Neural cell (in vitro differentiated cells): ENCODE data around the gene CLN6. TPM values are rescaled to one million over a fixed set of nuclear protein-coding genes. Genes with fewer than 3 reads are reported as not detected.

Experiments
- H2AFZ ChIP-seq: fragments of 200-600, 300-800 bp; sonication (generic), shearing (Covaris generic); 2 replicates; pipeline ENCODE4 v1.6.0; 2014; ENCODE audit warnings: low read depth, mild to moderate bottlenecking, antibody characterized with exemption, low read length, moderate library complexity
- H3F3A ChIP-seq: fragments of 200-600 bp; shearing (Covaris generic); 2 replicates; pipeline ENCODE4 v1.6.1; 2016; ENCODE audit warnings: mild to moderate bottlenecking, moderate library complexity, mixed read lengths, antibody characterized with exemption, low read length; ENCODE audit not compliant: insufficient read depth, poor library complexity, severe bottlenecking
- H3K27ac ChIP-seq: fragments of 200-600, 300-800 bp; sonication (generic), shearing (Covaris generic); 2 replicates; pipeline ENCODE4 v1.5.1; 2014; ENCODE audit warnings: mild to moderate bottlenecking, low read length, moderate library complexity
- H3K27me3 ChIP-seq: fragments of 300-800, 200-600 bp; sonication (generic), shearing (Covaris generic); 2 replicates; pipeline ENCODE4 v1.6.0; 2014; ENCODE audit warnings: mild to moderate bottlenecking, low read depth, low read length, moderate library complexity; ENCODE audit not compliant: insufficient read depth
- H3K36me3 ChIP-seq: fragments of 300-800, 200-600 bp; sonication (generic), shearing (Covaris generic); 2 replicates; pipeline ENCODE4 v1.5.1; 2014; ENCODE audit warnings: mild to moderate bottlenecking, antibody characterized with exemption, low read length, moderate library complexity; ENCODE audit not compliant: insufficient read depth
- H3K4me2 ChIP-seq: fragments of 300-800, 200-600 bp; sonication (generic), shearing (Covaris generic); 2 replicates; pipeline ENCODE4 v1.6.0; 2014; ENCODE audit warnings: mild to moderate bottlenecking, low read length
- H3K4me3 ChIP-seq: fragments of 300-800, 200-600 bp; sonication (generic), shearing (Covaris generic); 2 replicates; pipeline ENCODE4 v1.5.1; 2014; ENCODE audit warnings: mild to moderate bottlenecking, low read length, moderate library complexity
- H3K79me2 ChIP-seq: fragments of 200-600 bp; shearing (Covaris generic); replicated peaks from 2 replicates; pipeline ENCODE4 v1.6.0; 2014; ENCODE audit warnings: mild to moderate bottlenecking, low read length, moderate library complexity; ENCODE audit not compliant: insufficient read depth
- H3K9ac ChIP-seq: fragments of 300-800, 200-600 bp; sonication (generic), shearing (Covaris generic); 2 replicates; pipeline ENCODE4 v1.6.1; 2016; ENCODE audit warnings: mild to moderate bottlenecking, low read length, mixed read lengths
- H3K9me2 ChIP-seq: fragments of 200-600 bp; shearing (Covaris generic); 2 replicates; pipeline ENCODE4 v1.6.1; 2016; ENCODE audit warnings: mild to moderate bottlenecking, low read length, mixed read lengths; ENCODE audit not compliant: insufficient read depth
- H3K9me3 ChIP-seq: fragments of 200-600, 300-800 bp; sonication (generic), shearing (Covaris generic); 2 replicates; pipeline ENCODE4 v1.6.1; 2016; ENCODE audit warnings: mild to moderate bottlenecking, mixed run types, low read length, moderate library complexity, mixed read lengths
- H4K20me1 ChIP-seq: fragments of 200-600 bp; shearing (Covaris generic); 2 replicates; pipeline ENCODE4 v1.6.1; 2016; ENCODE audit warnings: mild to moderate bottlenecking, mixed run types; ENCODE audit not compliant: insufficient read depth
- EP300 ChIP-seq: fragments of 450-650 bp; conservative IDR thresholded peaks from 2 replicates; pipeline ENCODE4 v1.6.1; 2014; ENCODE audit warnings: antibody characterized with exemption, mild to moderate bottlenecking, moderate library complexity; ENCODE audit not compliant: poor library complexity, severe bottlenecking
- EZH2 ChIP-seq: fragments of 200-600, 300-800 bp; shearing (Covaris generic), sonication (generic); IDR thresholded peaks from 2 replicates; pipeline ENCODE4 v1.6.1; 2014; ENCODE audit warnings: antibody characterized with exemption, low read length, borderline replicate concordance, mild to moderate bottlenecking; ENCODE audit not compliant: insufficient read depth, poor library complexity, severe bottlenecking
- MXI1 ChIP-seq: fragments of 450-650 bp; conservative IDR thresholded peaks from 2 replicates; pipeline ENCODE4 v1.6.1; 2014; ENCODE audit warnings: antibody characterized with exemption, mild to moderate bottlenecking; ENCODE audit not compliant: poor library complexity, severe bottlenecking
- POLR2AphosphoS5 ChIP-seq: IDR thresholded peaks from 2 replicates; pipeline ENCODE4 v1.6.1; 2012
- RAD21 ChIP-seq: fragments of 450-650 bp; conservative IDR thresholded peaks from 2 replicates; pipeline ENCODE4 v1.6.1; 2014; ENCODE audit warnings: antibody characterized with exemption, mild to moderate bottlenecking, moderate library complexity
- REST ChIP-seq: IDR thresholded peaks from 2 replicates; pipeline ENCODE4 v1.6.1; 2012; ENCODE audit warnings: borderline replicate concordance
- SMC3 ChIP-seq: fragments of 450-650 bp; conservative IDR thresholded peaks from 2 replicates; pipeline ENCODE4 v1.6.1; 2014; ENCODE audit warnings: antibody characterized with exemption, mild to moderate bottlenecking, moderate library complexity; ENCODE audit not compliant: poor library complexity
- TAF1 ChIP-seq: IDR thresholded peaks from 2 replicates; pipeline ENCODE4 v1.6.1; 2012; ENCODE audit warnings: low read depth
- polyA plus RNA-seq: library from polyadenylated mRNA; depleted of rRNA; stranded (reverse); fragments of >200 nt; gene quantifications from 2 replicates; pipeline ENCODE4 v1.2.3, GENCODE V29; 2014
- TF ChIP-seq, protein P1 (sequence below): fragments of 450-650 bp; IDR thresholded peaks from 2 replicates; pipeline ENCODE4 v1.5.1; 2014; ENCODE audit warnings: antibody characterized with exemption, mild to moderate bottlenecking, moderate library complexity; ENCODE audit not compliant: poor library complexity, severe bottlenecking

CLN6 gene
- polyA plus RNA-seq, 1 donor from 2014 or later, result 4.9 TPM

DNA sequence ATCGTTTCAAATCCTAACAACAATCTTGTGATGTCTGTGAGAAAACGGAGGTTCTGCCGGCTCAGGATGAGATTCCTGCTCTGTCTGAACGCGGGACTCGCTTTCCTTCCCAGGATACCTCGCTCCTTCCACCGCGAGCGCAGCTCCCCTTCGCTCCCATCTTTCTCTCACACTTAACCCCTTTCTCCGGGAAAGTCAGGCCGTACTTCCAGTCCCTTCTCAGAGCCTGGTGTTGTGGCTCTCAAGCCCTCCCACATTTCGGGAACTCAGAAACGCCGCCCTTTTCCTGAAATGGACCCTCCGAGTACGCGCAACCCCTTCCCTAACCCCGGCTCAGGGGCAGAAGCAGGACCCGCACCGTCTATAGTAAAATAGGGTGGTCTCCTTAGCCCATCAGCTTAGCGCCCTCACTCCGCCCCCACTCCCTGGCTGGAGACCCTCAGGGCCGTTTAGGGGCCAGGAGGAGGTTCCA is 47.6 kb upstream of the CLN6 start:
- peaks cover 37% of the 10 kb centered on the region for H3K79me2 ChIP-seq
- H2AFZ ChIP-seq, result peak overlapping the region; percentile 97
- H3K36me3 ChIP-seq, result no peaks in the 10 kb centered on the region
- H3K27ac ChIP-seq, result peak overlapping the region; percentile 96
- no peaks in the 10 kb centered on the region for H3K9me2 ChIP-seq
- H3K9ac ChIP-seq, result peak overlapping the region; percentile 96
- no peaks in the 10 kb centered on the region for H3K9me3 ChIP-seq
- peaks cover 4% of the 10 kb centered on the region for H3F3A ChIP-seq
- no peaks in the 10 kb centered on the region for H3K27me3 ChIP-seq
- peak overlapping the region; percentile 68 for H3K4me2 ChIP-seq
- H4K20me1 ChIP-seq, result no peaks in the 10 kb centered on the region
- H3K4me3 ChIP-seq, result peak overlapping the region; percentile 90
- peak; percentile 27 for TF ChIP-seq SMC3
- TF ChIP-seq RAD21, result no peak
- peak; percentile 12 for TF ChIP-seq EP300
- no peak for TF ChIP-seq TAF1
- peak; percentile 50 for TF ChIP-seq POLR2AphosphoS5
- TF ChIP-seq, protein P1, sequence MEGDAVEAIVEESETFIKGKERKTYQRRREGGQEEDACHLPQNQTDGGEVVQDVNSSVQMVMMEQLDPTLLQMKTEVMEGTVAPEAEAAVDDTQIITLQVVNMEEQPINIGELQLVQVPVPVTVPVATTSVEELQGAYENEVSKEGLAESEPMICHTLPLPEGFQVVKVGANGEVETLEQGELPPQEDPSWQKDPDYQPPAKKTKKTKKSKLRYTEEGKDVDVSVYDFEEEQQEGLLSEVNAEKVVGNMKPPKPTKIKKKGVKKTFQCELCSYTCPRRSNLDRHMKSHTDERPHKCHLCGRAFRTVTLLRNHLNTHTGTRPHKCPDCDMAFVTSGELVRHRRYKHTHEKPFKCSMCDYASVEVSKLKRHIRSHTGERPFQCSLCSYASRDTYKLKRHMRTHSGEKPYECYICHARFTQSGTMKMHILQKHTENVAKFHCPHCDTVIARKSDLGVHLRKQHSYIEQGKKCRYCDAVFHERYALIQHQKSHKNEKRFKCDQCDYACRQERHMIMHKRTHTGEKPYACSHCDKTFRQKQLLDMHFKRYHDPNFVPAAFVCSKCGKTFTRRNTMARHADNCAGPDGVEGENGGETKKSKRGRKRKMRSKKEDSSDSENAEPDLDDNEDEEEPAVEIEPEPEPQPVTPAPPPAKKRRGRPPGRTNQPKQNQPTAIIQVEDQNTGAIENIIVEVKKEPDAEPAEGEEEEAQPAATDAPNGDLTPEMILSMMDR, result no peak

DNA sequence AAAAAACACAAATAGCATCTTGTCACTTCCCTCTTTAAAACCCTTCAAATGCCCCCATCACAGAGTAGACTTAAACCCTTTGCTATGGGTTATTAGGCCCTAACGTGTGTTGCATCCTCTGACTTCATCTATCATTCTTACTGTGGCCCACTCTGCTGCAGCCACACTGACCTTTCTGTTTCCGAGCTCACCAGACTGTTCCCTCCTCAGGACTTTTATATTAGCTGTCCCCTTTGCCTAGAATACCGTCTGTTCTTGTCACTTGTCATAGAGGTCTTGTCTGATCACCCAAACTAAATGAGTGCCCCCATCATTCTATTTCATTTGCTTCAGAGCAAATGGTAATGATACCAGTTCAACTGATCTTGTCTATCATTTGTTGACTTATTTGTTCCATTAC is 47.1 kb upstream of the CLN6 start:
- H3K9ac ChIP-seq, result peak overlapping the region; percentile 96
- H3K9me3 ChIP-seq, result no peaks in the 10 kb centered on the region
- peak overlapping the region; percentile 97 for H2AFZ ChIP-seq
- TF ChIP-seq EP300, result no peak
- TF ChIP-seq EZH2, result no peak
- no peak for TF ChIP-seq RAD21
- TF ChIP-seq MXI1, result no peak
- no peak for TF ChIP-seq REST
- TF ChIP-seq POLR2AphosphoS5, result no peak
- TF ChIP-seq TAF1, result no peak
- TF ChIP-seq, protein P1, result no peak
- TF ChIP-seq SMC3, result no peak
- H4K20me1 ChIP-seq, result no peaks in the 10 kb centered on the region
- H3K36me3 ChIP-seq, result no peaks in the 10 kb centered on the region
- H3F3A ChIP-seq, result peaks cover 4% of the 10 kb centered on the region
- H3K9me2 ChIP-seq, result no peaks in the 10 kb centered on the region
- H3K4me3 ChIP-seq, result peak overlapping the region; percentile 90
- H3K79me2 ChIP-seq, result peaks cover 32% of the 10 kb centered on the region
- peak overlapping the region; percentile 68 for H3K4me2 ChIP-seq
- peak overlapping the region; percentile 96 for H3K27ac ChIP-seq
- H3K27me3 ChIP-seq, result no peaks in the 10 kb centered on the region
